Kidney capillary endothelial cell (primary cell): ENCODE measurements around the gene USP32.

Experiments used
- DNase-seq: peaks from one replicate; pipeline ENCODE4 v3.0.0-alpha.2; 2018; ENCODE audit warnings: low spot score

The USP32 gene

GRCh38 chr17:60171753-60172079 is 220.2 kb downstream of the USP32 start:
- no peak for DNase-seq

- DNase-seq, result no peak
These were observed 220.8 kb downstream of the USP32 start for GRCh38 chr17:60170835-60171752.

GRCh38 chr17:60169921-60170817 is 221.8 kb downstream of the USP32 start:
- DNase-seq, result peak; percentile 71

GRCh38 chr17:60168654-60169053 is 223.3 kb downstream of the USP32 start:
- no peak for DNase-seq

GRCh38 chr17:60167065-60167741 is 224.7 kb downstream of the USP32 start:
- no peak for DNase-seq

- DNase-seq, result no peak
These were observed 226.0 kb downstream of the USP32 start for GRCh38 chr17:60165971-60166370.

- no peak for DNase-seq
These were observed 226.7 kb downstream of the USP32 start for GRCh38 chr17:60165223-60165622.

- no peak for DNase-seq
These were observed 227.2 kb downstream of the USP32 start for GRCh38 chr17:60164697-60165096.

- no peak for DNase-seq
These were observed 227.8 kb downstream of the USP32 start for GRCh38 chr17:60164164-60164563.

- peak; percentile 66 for DNase-seq
These were observed 228.7 kb downstream of the USP32 start for GRCh38 chr17:60163108-60163784.

- no peak for DNase-seq
These were observed 230.2 kb downstream of the USP32 start for GRCh38 chr17:60161598-60162330.

GRCh38 chr17:60160829-60161501 is 231.0 kb downstream of the USP32 start:
- no peak for DNase-seq

GRCh38 chr17:60159479-60159866 is 232.5 kb downstream of the USP32 start:
- no peak for DNase-seq

GRCh38 chr17:60158751-60159478 is 233.0 kb downstream of the USP32 start:
- no peak for DNase-seq

- no peak for DNase-seq
These were observed 234.4 kb downstream of the USP32 start for GRCh38 chr17:60157487-60158040.

GRCh38 chr17:60156746-60157145 is 235.2 kb downstream of the USP32 start:
- DNase-seq, result no peak

GRCh38 chr17:60155815-60156214 is 236.1 kb downstream of the USP32 start:
- DNase-seq, result no peak

GRCh38 chr17:60155427-60155814 is 236.5 kb downstream of the USP32 start:
- DNase-seq, result no peak

- DNase-seq, result no peak
These were observed 237.1 kb downstream of the USP32 start for GRCh38 chr17:60154616-60155426.
